SHP77 (cell line): ENCODE measurements around the gene SSH2.

ENCODE experiments used
- DNase-seq, 2 experiments: peaks; one replicate each; lab custom pipeline; 2025; lab: John Stamatoyannopoulos, UW

The SSH2 gene

GRCh38 chr17:29590411-29591145, 339.4 kb downstream of the SSH2 start:
- DNase-seq, result peak; percentile 50 to 58

- DNase-seq, result peak; percentile 66 to 82
Measured at GRCh38 chr17:29589524-29590410, 340.3 kb downstream of the SSH2 start, which contains the start of gene GIT1. Gene GIT1, minus strand, starts transcription at chr17:29589648. Its CDS starts 270 bp downstream, at chr17:29589378.

GRCh38 chr17:29588562-29589411, 341.2 kb downstream of the SSH2 start:
- peak; percentile 4 to 38 for DNase-seq

GRCh38 chr17:29588017-29588561, 341.9 kb downstream of the SSH2 start:
- no peak for DNase-seq

- DNase-seq, result no peak
Measured at GRCh38 chr17:29587591-29587990, 342.4 kb downstream of the SSH2 start.

GRCh38 chr17:29586676-29587469, 343.2 kb downstream of the SSH2 start:
- DNase-seq, result no peak

- no peak for DNase-seq
Measured at GRCh38 chr17:29585080-29585751, 344.8 kb downstream of the SSH2 start.

- DNase-seq, result no peak
Measured at GRCh38 chr17:29584452-29585079, 345.5 kb downstream of the SSH2 start.

GRCh38 chr17:29583324-29584248, 346.4 kb downstream of the SSH2 start:
- DNase-seq, result no peak

GRCh38 chr17:29582772-29583171, 347.3 kb downstream of the SSH2 start:
- no peak for DNase-seq

- DNase-seq, result no peak
Measured at GRCh38 chr17:29582254-29582765, 347.7 kb downstream of the SSH2 start.

GRCh38 chr17:29581583-29582253, 348.3 kb downstream of the SSH2 start:
- no peak for DNase-seq

GRCh38 chr17:29579866-29580771, 349.9 kb downstream of the SSH2 start:
- DNase-seq, result peak; percentile 69 to 80

GRCh38 chr17:29578626-29579485, 351.2 kb downstream of the SSH2 start:
- DNase-seq, result no peak

- DNase-seq, result no peak
Measured at GRCh38 chr17:29577385-29578211, 352.4 kb downstream of the SSH2 start.
